ENCODE data around the gene TIMM10.

DNA sequence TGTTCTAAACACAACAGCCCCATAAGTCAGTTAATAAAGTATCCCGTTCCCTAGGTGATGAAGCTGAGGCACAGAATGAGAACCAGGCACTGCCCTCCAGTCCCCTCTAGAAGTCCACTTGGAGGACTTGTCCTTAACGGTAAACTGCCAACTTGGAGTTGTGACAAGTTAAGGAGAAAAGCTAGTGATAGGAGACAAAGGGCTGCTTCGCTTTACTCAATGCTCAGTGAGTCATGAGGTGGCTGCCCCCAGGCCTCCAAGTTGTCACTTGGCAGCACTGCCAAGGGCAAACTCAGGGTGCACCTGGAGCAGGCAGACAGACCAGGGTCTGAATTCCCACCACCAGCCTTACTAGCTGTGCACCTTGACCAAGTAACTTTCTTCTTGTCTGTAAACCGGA, 28.6 kb downstream of the TIMM10 start:
- TF ChIP-seq CTCF (IDR thresholded peaks at IDR 0.05; ENCODE audit: borderline replicate concordance, extremely low read depth, low read length, poor library complexity, severe bottlenecking) = no peak
- no peak for TF ChIP-seq EZH2 (IDR thresholded peaks at IDR 0.05; ENCODE audit: borderline replicate concordance, low read depth, low read length, severe bottlenecking)
